Astrocyte (in vitro differentiated cells and primary cell): Measurements from ENCODE around the gene EDC3.

Experiments used
- EZH2 ChIP-seq: IDR thresholded peaks from 2 replicates; pipeline ENCODE4 v1.6.1; 2012; ENCODE audit warnings: mild to moderate bottlenecking, low read length, inconsistent platforms; ENCODE audit not compliant: insufficient read depth
- TF ChIP-seq, protein P1 (sequence below): IDR thresholded peaks from 2 replicates; pipeline ENCODE4 v1.5.1; 2011; ENCODE audit warnings: low read depth, mild to moderate bottlenecking, inconsistent platforms, low read length, moderate library complexity; ENCODE audit not compliant: insufficient read depth

GRCh38 chr15:74608786-74609185 is 87.0 kb downstream of the EDC3 start:
- no peak for TF ChIP-seq EZH2
- TF ChIP-seq, protein P1, sequence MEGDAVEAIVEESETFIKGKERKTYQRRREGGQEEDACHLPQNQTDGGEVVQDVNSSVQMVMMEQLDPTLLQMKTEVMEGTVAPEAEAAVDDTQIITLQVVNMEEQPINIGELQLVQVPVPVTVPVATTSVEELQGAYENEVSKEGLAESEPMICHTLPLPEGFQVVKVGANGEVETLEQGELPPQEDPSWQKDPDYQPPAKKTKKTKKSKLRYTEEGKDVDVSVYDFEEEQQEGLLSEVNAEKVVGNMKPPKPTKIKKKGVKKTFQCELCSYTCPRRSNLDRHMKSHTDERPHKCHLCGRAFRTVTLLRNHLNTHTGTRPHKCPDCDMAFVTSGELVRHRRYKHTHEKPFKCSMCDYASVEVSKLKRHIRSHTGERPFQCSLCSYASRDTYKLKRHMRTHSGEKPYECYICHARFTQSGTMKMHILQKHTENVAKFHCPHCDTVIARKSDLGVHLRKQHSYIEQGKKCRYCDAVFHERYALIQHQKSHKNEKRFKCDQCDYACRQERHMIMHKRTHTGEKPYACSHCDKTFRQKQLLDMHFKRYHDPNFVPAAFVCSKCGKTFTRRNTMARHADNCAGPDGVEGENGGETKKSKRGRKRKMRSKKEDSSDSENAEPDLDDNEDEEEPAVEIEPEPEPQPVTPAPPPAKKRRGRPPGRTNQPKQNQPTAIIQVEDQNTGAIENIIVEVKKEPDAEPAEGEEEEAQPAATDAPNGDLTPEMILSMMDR, result no peak
